Body of pancreas (tissue), 4 donors: ENCODE measurements around the gene ACKR3. TPM values are rescaled to one million over a fixed set of nuclear protein-coding genes. Genes with fewer than 3 reads are reported as not detected.

Source experiments
- ATAC-seq: fragments of 150-250 bp; one replicate; pipeline ENCODE4 v1.9.1; 2016
- DNase-seq, 4 donors: peaks; one replicate each; pipeline ENCODE4 v3.0.0-alpha.2; 2019
- H3K27ac ChIP-seq, 4 donors: fragments of 200-600 bp; sonication (generic); 1 replicate in 3 of 4; 2 replicates in 1 of 4; pipeline versions ENCODE4 v1.5.1 to v1.6.1; 2016 to 2019; ENCODE audit warnings: mild to moderate bottlenecking in 1 of 4, mixed read lengths in 1 of 4, moderate library complexity in 1 of 4
- H3K27me3 ChIP-seq, 2 donors: fragments of 200-600 bp; sonication (generic); one replicate each; pipeline ENCODE4 v1.6.0; 2016; ENCODE audit warnings: mild to moderate bottlenecking in 1 of 2
- H3K36me3 ChIP-seq, 2 donors: fragments of 200-600 bp; sonication (generic); replicated peaks in 1 of 2; 2 replicates each; pipeline ENCODE4 v1.5.1; 2016; ENCODE audit warnings: low read depth in 2 of 2; ENCODE audit not compliant: insufficient read depth in 1 of 2
- H3K4me1 ChIP-seq: fragments of 200-600 bp; sonication (generic); one replicate; pipeline ENCODE4 v1.6.0; 2016
- H3K4me3 ChIP-seq, 2 donors: fragments of 200-600 bp; sonication (generic); 1 replicate in 1 of 2; 2 replicates in 1 of 2; pipeline ENCODE4 v1.5.1; 2016 to 2019
- H3K9me3 ChIP-seq, 3 donors: fragments of 200-600 bp; sonication (generic); 1 replicate in 2 of 3; 2 replicates in 1 of 3; pipeline ENCODE4 v1.5.1; 2016
- CTCF ChIP-seq, 7 experiments: fragments of 450-650 bp in 4 of 7; fragments of 200-600 bp in 3 of 7; sonication (generic) in 3 of 7; IDR thresholded peaks; one replicate each; pipeline ENCODE4 v1.5.1; 2016 to 2019; ENCODE audit warnings: antibody characterized with exemption in 7 of 7
- POLR2A ChIP-seq, 3 donors: fragments of 450-650 bp; IDR thresholded peaks; one replicate each; pipeline ENCODE4 v1.6.1; 2016; ENCODE audit warnings: antibody characterized with exemption in 3 of 3, mild to moderate bottlenecking in 2 of 3
- WGBS, 2 donors: methylation state at CpG; one replicate each; pipeline ENCODE4 v1.1.5; 2017; 5-methylcytosine and 5-hydroxymethylcytosine counted together
- intact Hi-C: fragments of 100-400 bp; cut with DNase I; formaldehyde crosslinking; loops from one replicate; pipeline ENCODE4 v1.15.1; 2023
- total RNA-seq, 2 donors: library from RNA; depleted of rRNA; stranded (reverse); fragments of >200 nt; gene quantifications; one replicate each; pipeline ENCODE4 v1.1.0, GENCODE V29; 2016

The ACKR3 gene
- total RNA-seq, 2 donors from 2014 or later: 10.4 to 18.1 TPM

- Histone ChIP-seq H3K4me3 (no peak overlapping the region), H3K9me3 (no peaks in the 10 kb centered on the region), H3K27me3 (no peaks in the 10 kb centered on the region), H3K36me3 (no peaks in the 10 kb centered on the region), H3K4me1 (peaks cover 91% of the 10 kb centered on the region), H3K27ac (peak overlapping the region; percentile 53 to 93 (median 86))
- intact Hi-C loops: no loop called here
- TF ChIP-seq CTCF (IDR thresholded peaks at IDR 0.05): no peak
- peak in 1 of 4 donors; percentile 44 for DNase-seq
- WGBS, 2 donors: 25 to 46% methylated on average over 11 to 12 of the region's 12 CpGs
- ATAC-seq: no peak
Observed at GRCh38 chr2:236573066-236573929, 3.7 kb downstream of the ACKR3 start.

GRCh38 chr2:236574000-236574399, 4.4 kb downstream of the ACKR3 start:
- TF ChIP-seq CTCF (IDR thresholded peaks at IDR 0.05) (no peak), POLR2A (IDR thresholded peaks at IDR 0.05) (no peak)
- Histone ChIP-seq H3K36me3 (no peaks in the 10 kb centered on the region), H3K27ac (peak overlapping the region; percentile 53 to 93 (median 86)), H3K9me3 (no peaks in the 10 kb centered on the region), H3K27me3 (no peaks in the 10 kb centered on the region), H3K4me1 (peaks cover 91% of the 10 kb centered on the region), H3K4me3 (no peak overlapping the region)
- intact Hi-C loops: no loop called here
- ATAC-seq: no peak
- WGBS, 2 donors: 35 to 51% methylated on average over 10 to 14 of the region's 14 CpGs
- DNase-seq: peak in 1 of 4 donors; percentile 26

GRCh38 chr2:236574424-236575145, 5.0 kb downstream of the ACKR3 start:
- H3K4me1 ChIP-seq: peaks cover 91% of the 10 kb centered on the region
- TF ChIP-seq CTCF (IDR thresholded peaks at IDR 0.05): peak in 2 of 7 experiments; percentile 4 to 14
- peak; percentile 18 to 56 (median 52) for TF ChIP-seq POLR2A (IDR thresholded peaks at IDR 0.05)
- intact Hi-C loops: no loop called here

GRCh38 chr2:236575510-236575909, 5.9 kb downstream of the ACKR3 start:
- ATAC-seq: no peak
- Histone ChIP-seq H3K27ac (peak overlapping the region; percentile 77 to 93 (median 86)), H3K36me3 (peaks cover 0 to 3% of the 10 kb centered on the region in 2 donors), H3K9me3 (no peaks in the 10 kb centered on the region), H3K27me3 (no peaks in the 10 kb centered on the region), H3K4me1 (peaks cover 97% of the 10 kb centered on the region), H3K4me3 (no peak overlapping the region)
- TF ChIP-seq POLR2A (IDR thresholded peaks at IDR 0.05) (peak in 2 of 3 donors; percentile 16 to 28), CTCF (IDR thresholded peaks at IDR 0.05) (no peak)
- intact Hi-C loops: no loop called here
- WGBS, 2 donors: 45 to 66% methylated on average over 11 of the region's 11 CpGs
- DNase-seq: peak in 1 of 4 donors; percentile 38

More at GRCh38 chr2:236574424-236575145, 5.0 kb downstream of the ACKR3 start:
- Histone ChIP-seq H3K27me3 (no peaks in the 10 kb centered on the region), H3K9me3 (no peaks in the 10 kb centered on the region), H3K36me3 (no peaks in the 10 kb centered on the region), H3K4me3 (no peak overlapping the region), H3K27ac (peak overlapping the region; percentile 53 to 93 (median 86))
- 33 to 44% methylated on average over 18 of the region's 18 CpGs for WGBS, 2 donors
- DNase-seq (peak; percentile 75 to 87 (median 83)), ATAC-seq (peak; percentile 47)
